Subcutaneous preadipocyte (primary cell): ENCODE results near the gene PMAIP1. TPM values are rescaled to one million over a fixed set of nuclear protein-coding genes. Genes with fewer than 3 reads are reported as not detected.

Source experiments
- total RNA-seq: library from RNA; depleted of rRNA; stranded (reverse); fragments of >200 nt; gene quantifications from 2 replicates; pipeline ENCODE4 v1.2.3, GENCODE V29; 2012

The PMAIP1 gene
- 11.4 and 11.7 TPM in 2 replicates for total RNA-seq

DNA sequence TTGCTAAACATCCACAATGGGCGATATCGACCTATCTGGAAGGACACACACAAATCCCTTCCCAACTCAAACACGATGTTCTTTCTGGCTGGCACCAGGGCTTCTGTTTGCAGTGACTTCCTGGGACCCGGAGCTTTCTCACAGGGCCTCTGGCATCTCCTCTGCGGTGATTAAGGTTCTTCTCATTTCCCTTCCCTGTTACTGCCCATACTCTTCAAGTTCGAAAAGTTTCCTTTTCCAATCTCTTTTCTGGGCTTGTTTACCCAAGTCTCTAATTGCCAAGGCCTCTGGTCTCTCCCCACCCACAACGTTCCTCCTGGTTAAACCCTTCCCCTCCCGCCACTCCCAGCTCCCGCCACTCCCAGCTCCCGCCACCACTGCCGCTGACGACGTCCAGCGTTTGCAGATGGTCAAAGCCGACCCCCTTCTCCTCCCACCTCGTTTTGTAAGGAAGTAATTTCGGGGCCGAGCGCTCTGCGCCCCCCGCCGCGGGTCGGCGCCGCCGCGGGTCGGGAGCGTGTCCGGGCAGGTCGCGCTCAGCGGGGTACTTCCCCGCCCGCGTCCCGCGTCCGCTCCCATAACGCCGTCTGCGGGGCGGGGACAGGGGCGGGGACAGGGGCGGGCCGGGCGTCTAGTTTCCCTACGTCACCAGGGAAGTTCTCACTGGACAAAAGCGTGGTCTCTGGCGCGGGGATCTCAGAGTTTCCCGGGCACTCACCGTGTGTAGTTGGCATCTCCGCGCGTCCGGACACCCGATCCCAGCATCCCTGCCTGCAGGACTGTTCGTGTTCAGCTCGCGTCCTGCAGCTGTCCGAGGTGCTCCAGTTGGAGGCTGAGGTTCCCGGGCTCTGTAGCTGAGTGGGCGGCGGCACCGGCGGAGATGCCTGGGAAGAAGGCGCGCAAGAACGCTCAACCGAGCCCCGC lies at the start of gene PMAIP1:
TSS of gene PMAIP1 (plus strand) at position 699 of the 924 bp plus-strand sequence. CDS start at position 881, 182 bp downstream.

Other genes starting within 250 kb of the PMAIP1 start
- 32.3 and 36.0 TPM in 2 replicates for gene CCBE1, start 202.6 kb upstream of the PMAIP1 start, total RNA-seq